ENCODE measurements around the gene OXGR1.

DNA sequence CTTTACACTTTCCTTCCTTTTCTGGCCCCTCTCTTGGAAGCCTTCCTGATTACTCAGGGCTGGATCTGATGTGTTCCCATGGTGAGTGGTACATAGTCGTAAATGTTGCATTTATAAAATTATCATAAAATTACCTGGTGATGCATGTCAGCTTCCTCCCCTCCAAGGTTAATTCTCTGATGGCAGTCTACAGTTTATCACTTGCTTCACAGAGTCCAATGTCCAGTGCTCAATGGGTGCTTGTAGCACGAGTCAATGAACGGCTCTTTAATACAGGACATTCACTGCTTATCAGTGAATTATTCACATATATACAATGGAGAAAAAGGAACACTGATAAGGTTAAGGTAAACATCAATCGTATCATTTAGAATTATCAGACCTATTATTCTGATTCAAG lies 27.0 kb upstream of the OXGR1 start:
- TF ChIP-seq CTCF (IDR thresholded peaks at IDR 0.05) (no peak), POLR2AphosphoS5 (IDR thresholded peaks at IDR 0.05; ENCODE audit: low read depth, low read length) (no peak), REST (IDR thresholded peaks at IDR 0.05; ENCODE audit: insufficient read depth in 1 of 2, low read depth in 2 of 2, low read length in 1 of 2) (no peak), TCF7L2 (IDR thresholded peaks at IDR 0.05; ENCODE audit: low read depth, low read length) (no peak)

Data from Panc1 (cell line).